Non-pigmented ciliary epithelial cell (primary cell): ENCODE results near the gene ABLIM1.

Experiments
- DNase-seq: peaks from one replicate; pipeline ENCODE4 v3.0.0-alpha.2; 2010; ENCODE audit warnings: low read depth

ABLIM1 gene

GRCh38 chr10:114618722-114619121 is 39.4 kb downstream of the ABLIM1 start:
- DNase-seq = no peak

GRCh38 chr10:114616516-114616915 is 41.6 kb downstream of the ABLIM1 start:
- DNase-seq = no peak

GRCh38 chr10:114616103-114616502 is 42.0 kb downstream of the ABLIM1 start:
- DNase-seq = no peak

GRCh38 chr10:114615600-114616007 is 42.5 kb downstream of the ABLIM1 start:
- no peak for DNase-seq

GRCh38 chr10:114613237-114613979 is 44.7 kb downstream of the ABLIM1 start:
- DNase-seq = no peak

- no peak for DNase-seq
Measured at GRCh38 chr10:114611617-114612016, 46.5 kb downstream of the ABLIM1 start.

GRCh38 chr10:114609518-114610426 is 48.3 kb downstream of the ABLIM1 start:
- no peak for DNase-seq

- no peak for DNase-seq
Measured at GRCh38 chr10:114607358-114607998, 50.6 kb downstream of the ABLIM1 start.

- no peak for DNase-seq
Measured at GRCh38 chr10:114605155-114605797, 52.8 kb downstream of the ABLIM1 start.

- DNase-seq = no peak
Measured at GRCh38 chr10:114604357-114605130, 53.5 kb downstream of the ABLIM1 start.

- DNase-seq = no peak
Measured at GRCh38 chr10:114603948-114604347, 54.1 kb downstream of the ABLIM1 start.

- no peak for DNase-seq
Measured at GRCh38 chr10:114603303-114603702, 54.8 kb downstream of the ABLIM1 start.

GRCh38 chr10:114600057-114600456 is 58.0 kb downstream of the ABLIM1 start:
- DNase-seq = no peak

GRCh38 chr10:114596793-114597192 is 61.3 kb downstream of the ABLIM1 start:
- DNase-seq = no peak

GRCh38 chr10:114593816-114594468 is 64.1 kb downstream of the ABLIM1 start:
- no peak for DNase-seq

GRCh38 chr10:114593240-114593792 is 64.8 kb downstream of the ABLIM1 start:
- DNase-seq = no peak

GRCh38 chr10:114590993-114591392 is 67.1 kb downstream of the ABLIM1 start:
- DNase-seq = no peak

GRCh38 chr10:114584419-114584818 is 73.7 kb downstream of the ABLIM1 start:
- DNase-seq = peak; percentile 20

- no peak for DNase-seq
Measured at GRCh38 chr10:114581071-114581470, 77.0 kb downstream of the ABLIM1 start.

- DNase-seq = peak; percentile 28
Measured at GRCh38 chr10:114577133-114577532, 80.9 kb downstream of the ABLIM1 start.
